IMR-90 (cell line): ENCODE measurements around the gene SRGAP3. TPM values are rescaled to one million over a fixed set of nuclear protein-coding genes. Genes with fewer than 3 reads are reported as not detected.

Experiments
- ATAC-seq: fragments of 200-7000 bp; cut with Tn5 transposase; 2 replicates; pipeline ENCODE4 v1.9.1; 2020; ENCODE audit warnings: low read depth, mild to moderate bottlenecking, moderate library complexity
- BruUV-seq: library from RNA; stranded (reverse); fragments of 400-500 nt; replicated peaks from 2 replicates; lab custom pipeline; 2021; lab: Mats Ljungman, UMichigan
- CTCF ChIA-PET: fragments of 300-600 bp; formaldehyde crosslinking; extraction: SDS; loops from one replicate; lab custom pipeline; 2021; ENCODE audit warnings: antibody characterized with exemption; lab: Yijun Ruan, JAX
- POLR2A ChIA-PET: fragments of 300-600 bp; sonication (Branson Sonifier 250); formaldehyde crosslinking; loops from one replicate; lab custom pipeline; 2022; ENCODE audit warnings: antibody characterized with exemption; ENCODE audit not compliant: unreplicated experiment; lab: Charles Lee
- DNase-seq: peaks from one replicate; pipeline ENCODE4 v3.0.0; 2013
- H2AFZ ChIP-seq: replicated peaks from 2 replicates; pipeline ENCODE3; 2013; ENCODE audit warnings: low read length, mild to moderate bottlenecking; ENCODE audit not compliant: poor library complexity
- H2AK5ac ChIP-seq: 2 replicates; pipeline ENCODE4 v1.6.1; 2013; ENCODE audit warnings: low read depth, low read length, inconsistent platforms
- H2AK9ac ChIP-seq: replicated peaks from 2 replicates; pipeline ENCODE3; 2013; ENCODE audit warnings: mild to moderate bottlenecking, low read depth, low read length, moderate library complexity; ENCODE audit not compliant: poor library complexity
- H2BK120ac ChIP-seq: 2 replicates; pipeline ENCODE4 v1.6.1; 2013; ENCODE audit warnings: low read depth, low read length, inconsistent platforms
- H2BK15ac ChIP-seq: 3 replicates; pipeline ENCODE4 v1.6.1; 2013; ENCODE audit warnings: low read depth, low read length, inconsistent platforms
- H2BK20ac ChIP-seq: 2 replicates; pipeline ENCODE4 v1.6.1; 2013; ENCODE audit warnings: low read depth, mild to moderate bottlenecking, inconsistent platforms, low read length, moderate library complexity
- H2BK5ac ChIP-seq: 2 replicates; pipeline ENCODE4 v1.6.1; 2013; ENCODE audit warnings: mild to moderate bottlenecking, low read depth, low read length, inconsistent platforms; ENCODE audit not compliant: poor library complexity, severe bottlenecking
- H3K14ac ChIP-seq: replicated peaks from 2 replicates; pipeline ENCODE4 v1.6.1; 2013; ENCODE audit warnings: low read depth, low read length, inconsistent platforms
- H3K18ac ChIP-seq: 2 replicates; pipeline ENCODE4 v1.6.1; 2013; ENCODE audit warnings: low read depth, low read length, control low read depth
- H3K23ac ChIP-seq: 2 replicates; pipeline ENCODE4 v1.6.1; 2013; ENCODE audit warnings: low read depth, low read length, inconsistent platforms
- H3K27ac ChIP-seq: 2 replicates; pipeline ENCODE4 v1.5.1; 2013; ENCODE audit warnings: mild to moderate bottlenecking, control low read depth, low read length; ENCODE audit not compliant: insufficient read depth
- H3K27me3 ChIP-seq: 2 replicates; pipeline ENCODE4 v1.6.1; 2013; ENCODE audit warnings: low read length; ENCODE audit not compliant: control insufficient read depth, insufficient read depth
- H3K36me3 ChIP-seq: 2 replicates; pipeline ENCODE4 v1.6.1; 2013; ENCODE audit warnings: low read length, mixed read lengths; ENCODE audit not compliant: control insufficient read depth, insufficient read depth
- H3K4ac ChIP-seq: 2 replicates; pipeline ENCODE4 v1.6.1; 2013; ENCODE audit warnings: low read depth, low read length, inconsistent platforms
- H3K4me1 ChIP-seq: 2 replicates; pipeline ENCODE4 v1.6.1; 2013; ENCODE audit warnings: low read length, mixed read lengths; ENCODE audit not compliant: control insufficient read depth, insufficient read depth
- H3K4me2 ChIP-seq: 2 replicates; pipeline ENCODE4 v1.6.1; 2013; ENCODE audit warnings: low read depth, mild to moderate bottlenecking, control low read depth, low read length, moderate library complexity
- H3K4me3 ChIP-seq: 2 replicates; pipeline ENCODE4 v1.5.1; 2013; ENCODE audit warnings: low read depth, mild to moderate bottlenecking, control low read depth, low read length, moderate library complexity; ENCODE audit not compliant: insufficient read depth
- H3K56ac ChIP-seq: 2 replicates; pipeline ENCODE4 v1.6.1; 2013; ENCODE audit warnings: low read length, inconsistent platforms; ENCODE audit not compliant: insufficient read depth; ENCODE audit errors: extremely low read depth
- H3K79me1 ChIP-seq, 2 experiments: 2 replicates each; pipeline ENCODE4 v1.6.1; 2013; ENCODE audit warnings: low read length in 2 of 2, inconsistent platforms in 1 of 2, low read depth in 1 of 2
- H3K9ac ChIP-seq: 2 replicates; pipeline ENCODE4 v1.6.1; 2013; ENCODE audit warnings: low read depth, low read length, control low read depth
- H3K9me1 ChIP-seq: 2 replicates; pipeline ENCODE4 v1.6.1; 2013; ENCODE audit warnings: low read length, inconsistent platforms; ENCODE audit not compliant: insufficient read depth
- H3K9me3 ChIP-seq: 2 replicates; pipeline ENCODE4 v1.6.1; 2013; ENCODE audit warnings: low read length; ENCODE audit not compliant: control insufficient read depth, insufficient read depth
- H4K20me1 ChIP-seq: 2 replicates; pipeline ENCODE4 v1.6.1; 2013; ENCODE audit warnings: low read length, inconsistent platforms; ENCODE audit not compliant: insufficient read depth
- H4K5ac ChIP-seq: 2 replicates; pipeline ENCODE4 v1.6.1; 2013; ENCODE audit warnings: mild to moderate bottlenecking, low read depth, low read length, control low read depth
- H4K8ac ChIP-seq, 2 experiments: 2 replicates each; pipeline ENCODE4 v1.6.1; 2013; ENCODE audit warnings: low read depth in 2 of 2, low read length in 2 of 2, control low read depth in 1 of 2, inconsistent platforms in 1 of 2
- H4K91ac ChIP-seq: 2 replicates; pipeline ENCODE4 v1.6.1; 2013; ENCODE audit warnings: low read depth, low read length, inconsistent platforms; ENCODE audit not compliant: insufficient read depth
- BHLHE40 ChIP-seq: fragments of 150-350 bp; IDR thresholded peaks from 2 replicates; pipeline ENCODE4 v1.6.1; 2016; ENCODE audit warnings: mild to moderate bottlenecking, low read depth, low read length
- CEBPB ChIP-seq: IDR thresholded peaks from 2 replicates; pipeline ENCODE4 v1.6.1; 2012; ENCODE audit warnings: low read depth, low read length, improper control_type of control experiment
- FOS ChIP-seq: fragments of 150-350 bp; IDR thresholded peaks from 2 replicates; pipeline ENCODE4 v1.6.1; 2016; ENCODE audit warnings: low read depth, low read length
- MAFK ChIP-seq: IDR thresholded peaks from 2 replicates; pipeline ENCODE4 v1.6.1; 2012; ENCODE audit warnings: low read depth, low read length, improper control_type of control experiment
- MAZ ChIP-seq: IDR thresholded peaks from 2 replicates; pipeline ENCODE4 v1.6.1; 2012; ENCODE audit warnings: low read depth, mild to moderate bottlenecking, low read length, improper control_type of control experiment, moderate library complexity, borderline replicate concordance
- MXI1 ChIP-seq: IDR thresholded peaks from 2 replicates; pipeline ENCODE4 v1.6.1; 2012; ENCODE audit warnings: low read depth, mild to moderate bottlenecking, low read length, moderate library complexity, borderline replicate concordance
- NFE2L2 ChIP-seq: fragments of 150-350 bp; IDR thresholded peaks from 2 replicates; pipeline ENCODE4 v1.6.1; 2016; ENCODE audit warnings: low read depth, mild to moderate bottlenecking, low read length
- RAD21 ChIP-seq: IDR thresholded peaks from 2 replicates; pipeline ENCODE4 v1.6.1; 2012; ENCODE audit warnings: low read length, improper control_type of control experiment
- RCOR1 ChIP-seq: IDR thresholded peaks from 2 replicates; pipeline ENCODE4 v1.6.1; 2012; ENCODE audit warnings: mild to moderate bottlenecking, low read length, improper control_type of control experiment; ENCODE audit not compliant: insufficient replicate concordance
- RFX5 ChIP-seq: IDR thresholded peaks from 2 replicates; pipeline ENCODE4 v1.8.0; 2012; ENCODE audit warnings: low read depth, mild to moderate bottlenecking, low read length, moderate library complexity
- SMC3 ChIP-seq: fragments of 150-350 bp; IDR thresholded peaks from 2 replicates; pipeline ENCODE4 v1.6.1; 2016; ENCODE audit warnings: low read depth, mild to moderate bottlenecking, antibody characterized with exemption, low read length, moderate library complexity
- WGBS, 2 experiments: methylation state at CpG; one replicate each; pipeline versions ENCODE4 v1.1.5 to v1.1.7; 2013; ENCODE audit warnings: missing lambda C conversion rate in 2 of 2; ENCODE audit not compliant: insufficient read length in 1 of 2; ENCODE audit errors: extremely low coverage in 2 of 2; 5-methylcytosine and 5-hydroxymethylcytosine counted together
- dilution Hi-C: fragments of 300-500 bp; cut with HindIII; formaldehyde crosslinking; loops from one replicate; pipeline ENCODE4 v1.14.3; 2018; ENCODE audit warnings: low sequenced_read_pairs; ENCODE audit not compliant: unreplicated experiment
- in situ Hi-C: fragments of 300-500 bp; cut with MboI; formaldehyde crosslinking; loops from 3 replicates; pipeline ENCODE4 v1.14.3; 2019; ENCODE audit warnings: low sequenced_read_pairs, inconsistent platforms, mixed read lengths
- intact Hi-C: fragments of 100-400 bp; cut with micrococcal nuclease; formaldehyde crosslinking; loops from 2 replicates; pipeline ENCODE4 v1.10.0; 2022
- polyA plus RNA-seq, 3 experiments: library from polyadenylated mRNA; depleted of rRNA; stranded (reverse); fragments of >200 nt; gene quantifications; 2 replicates each; pipeline ENCODE4 v1.2.3, GENCODE V29; 2012; ENCODE audit warnings: low replicate concordance in 1 of 3
- total RNA-seq: library from RNA; depleted of rRNA; stranded (reverse); fragments of >200 nt; gene quantifications from 2 replicates; pipeline ENCODE4 v1.2.3, GENCODE V29; 2012
- TF ChIP-seq, protein P1 (sequence below): fragments of 150-350 bp; IDR thresholded peaks from 2 replicates; pipeline ENCODE4 v1.6.1; 2016; ENCODE audit warnings: low read depth, mild to moderate bottlenecking, low read length, moderate library complexity, borderline replicate concordance
- TF ChIP-seq, protein P2 (sequence below): fragments of 150-350 bp; IDR thresholded peaks from 2 replicates; pipeline ENCODE4 v1.6.1; 2017; ENCODE audit warnings: mild to moderate bottlenecking, antibody characterized with exemption, low read length, low read depth

The SRGAP3 gene
- total and polyA plus RNA-seq, 2 of the 4 experiments (the other 2 are of a cell fraction) = 0.68 to 1.4 TPM

DNA sequence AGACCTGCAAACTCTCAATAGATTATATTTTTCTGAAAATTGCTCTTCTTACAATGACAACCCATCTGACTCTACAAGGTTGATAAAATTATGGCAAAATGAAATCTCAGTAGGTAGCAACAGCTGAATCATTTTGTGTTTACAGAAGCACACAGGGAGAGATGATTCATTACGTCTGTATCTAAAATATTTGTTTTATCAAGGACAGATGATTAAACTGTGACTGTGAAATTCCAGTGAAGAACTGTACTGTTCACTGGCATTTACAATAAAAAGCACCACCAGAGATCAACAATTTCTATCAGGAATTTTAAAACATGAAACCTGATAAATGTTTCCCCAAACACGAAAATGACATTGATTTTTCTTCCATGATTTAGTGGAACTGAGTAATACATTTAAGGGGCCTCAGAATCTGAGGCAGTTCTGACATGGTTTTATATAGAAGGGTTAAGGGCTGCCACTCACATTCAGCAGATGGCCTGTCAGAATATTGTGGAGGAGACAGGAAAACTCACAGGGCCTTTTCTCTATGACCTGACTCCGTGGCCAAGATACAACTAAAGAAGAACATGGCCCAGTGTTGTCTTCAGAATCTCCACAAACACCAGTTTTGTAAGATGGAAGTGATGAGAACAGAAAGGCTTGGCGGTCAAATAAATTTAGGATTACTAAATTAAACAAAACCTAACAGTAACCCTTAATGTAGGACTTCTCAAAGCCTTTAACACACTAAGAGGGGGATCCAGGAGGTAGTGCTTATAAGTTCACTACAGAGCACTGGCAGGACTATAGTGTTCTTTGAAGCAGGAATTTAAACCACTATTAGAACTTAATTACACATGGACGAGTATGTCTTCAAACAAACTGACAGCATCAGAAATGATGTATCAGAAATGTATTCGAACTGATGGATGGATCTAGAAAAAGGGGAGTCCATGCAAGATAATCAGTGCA is 312.1 kb downstream of the SRGAP3 start (continued):
- TF ChIP-seq SMC3 (no peak), RCOR1 (no peak), FOS (peak; percentile 85), NFE2L2 (no peak)

DNA sequence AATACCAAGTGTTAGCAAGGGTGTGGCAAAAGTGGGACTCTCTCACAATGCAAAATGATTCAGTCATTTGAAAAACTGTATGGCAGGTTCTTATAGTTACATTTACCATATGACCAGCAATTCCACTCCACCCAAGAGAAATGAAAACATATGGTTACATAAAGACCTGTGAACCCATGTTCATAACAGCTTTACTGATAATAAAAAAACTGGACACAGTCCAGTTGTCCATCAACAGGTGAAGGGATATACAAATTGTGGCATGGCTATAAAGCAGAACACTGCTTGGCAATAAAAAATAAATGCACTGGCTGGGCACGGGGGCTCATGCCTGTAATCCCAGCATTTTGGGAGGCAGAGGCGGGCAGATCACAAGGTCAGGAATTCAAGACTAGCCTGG is 316.9 kb downstream of the SRGAP3 start:
- Histone ChIP-seq H4K5ac (no peak overlapping the region), H3K9me3 (no peaks in the 10 kb centered on the region), H3K14ac (no peak overlapping the region), H3K56ac (no peak overlapping the region), H2BK120ac (no peak overlapping the region), H3K4ac (no peak overlapping the region), H3K18ac (peak overlapping the region; percentile 13; the same call in 1 of the 2 replicates), H4K91ac (no peak overlapping the region), H4K20me1 (no peaks in the 10 kb centered on the region), H3K79me1 (peaks cover 0 to 4% of the 10 kb centered on the region in 2 experiments; a peak in 2 of 4 replicates), H2BK5ac (no peak overlapping the region), H2AK5ac (no peak overlapping the region), H3K27me3 (no peaks in the 10 kb centered on the region), H3K4me2 (no peak overlapping the region), H3K23ac (no peak overlapping the region), H2BK15ac (no peak overlapping the region), H2AFZ (no peak overlapping the region), H3K4me3 (no peak overlapping the region), H4K8ac (no peak overlapping the region), H3K9me1 (0 out of 2 replicates have a peak, but pooled peaks cover 2% of the 10 kb centered on the region), H3K9ac (no peak overlapping the region), H3K36me3 (no peaks in the 10 kb centered on the region), H2AK9ac (no peak overlapping the region), H2BK20ac (no peak overlapping the region), H3K4me1 (peaks cover 6% of the 10 kb centered on the region; the same call in 1 of the 2 replicates), H3K27ac (no peak overlapping the region)
- no peak for DNase-seq
- no peak for ATAC-seq
- ChIA-PET CTCF (interaction anchor here (0.6 kb wide), 1 partner anchor 163 kb away, joined by 3 read pairs; the partner anchor contains the start of gene OXTR), POLR2A (no interaction called here)
- BruUV-seq = no TSS peak
- WGBS, 2 experiments = no CpG with 5 or more reads among the region's 2 CpGs
- in situ Hi-C loops (no loop called here), dilution Hi-C loops (no loop called here), intact Hi-C loops (no loop called here)
- TF ChIP-seq, protein P1, sequence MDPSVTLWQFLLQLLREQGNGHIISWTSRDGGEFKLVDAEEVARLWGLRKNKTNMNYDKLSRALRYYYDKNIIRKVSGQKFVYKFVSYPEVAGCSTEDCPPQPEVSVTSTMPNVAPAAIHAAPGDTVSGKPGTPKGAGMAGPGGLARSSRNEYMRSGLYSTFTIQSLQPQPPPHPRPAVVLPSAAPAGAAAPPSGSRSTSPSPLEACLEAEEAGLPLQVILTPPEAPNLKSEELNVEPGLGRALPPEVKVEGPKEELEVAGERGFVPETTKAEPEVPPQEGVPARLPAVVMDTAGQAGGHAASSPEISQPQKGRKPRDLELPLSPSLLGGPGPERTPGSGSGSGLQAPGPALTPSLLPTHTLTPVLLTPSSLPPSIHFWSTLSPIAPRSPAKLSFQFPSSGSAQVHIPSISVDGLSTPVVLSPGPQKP = no peak
- no peak for TF ChIP-seq RFX5
- TF ChIP-seq RCOR1 = no peak
- TF ChIP-seq RAD21 = no peak
- TF ChIP-seq FOS = no peak
- TF ChIP-seq, protein P2, sequence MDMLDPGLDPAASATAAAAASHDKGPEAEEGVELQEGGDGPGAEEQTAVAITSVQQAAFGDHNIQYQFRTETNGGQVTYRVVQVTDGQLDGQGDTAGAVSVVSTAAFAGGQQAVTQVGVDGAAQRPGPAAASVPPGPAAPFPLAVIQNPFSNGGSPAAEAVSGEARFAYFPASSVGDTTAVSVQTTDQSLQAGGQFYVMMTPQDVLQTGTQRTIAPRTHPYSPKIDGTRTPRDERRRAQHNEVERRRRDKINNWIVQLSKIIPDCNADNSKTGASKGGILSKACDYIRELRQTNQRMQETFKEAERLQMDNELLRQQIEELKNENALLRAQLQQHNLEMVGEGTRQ = no peak
- no peak for TF ChIP-seq MXI1
- no peak for TF ChIP-seq MAFK
- TF ChIP-seq NFE2L2 = no peak
- TF ChIP-seq CEBPB = no peak
- TF ChIP-seq MAZ = no peak
- TF ChIP-seq SMC3 = no peak
- no peak for TF ChIP-seq BHLHE40
